Testis (tissue), 3 donors: ENCODE data around the gene ATP11A. TPM values are rescaled to one million over a fixed set of nuclear protein-coding genes. Genes with fewer than 3 reads are reported as not detected.

Experiments used
- DNase-seq: peaks from one replicate; pipeline ENCODE4 v3.0.0-alpha.2; 2019
- H3K27ac ChIP-seq, 2 donors: fragments of 200-600 bp; sonication (generic); one replicate each; pipeline ENCODE4 v1.5.1; 2019
- H3K27me3 ChIP-seq: fragments of 200-600 bp; sonication (generic); one replicate; pipeline ENCODE4 v1.5.1; 2019
- H3K36me3 ChIP-seq: fragments of 200-600 bp; sonication (generic); one replicate; pipeline ENCODE4 v1.5.1; 2017; ENCODE audit warnings: low read depth; ENCODE audit errors: missing control alignments
- H3K4me1 ChIP-seq: fragments of 200-600 bp; sonication (generic); one replicate; pipeline ENCODE4 v1.5.1; 2019
- H3K4me3 ChIP-seq, 2 donors: fragments of 200-600 bp; sonication (generic); one replicate each; pipeline ENCODE4 v1.5.1; 2017 to 2019
- H3K9me3 ChIP-seq: fragments of 200-600 bp; sonication (generic); one replicate; pipeline ENCODE4 v1.5.1; 2017
- CTCF ChIP-seq, 3 experiments: fragments of 450-650 bp in 2 of 3; fragments of 200-600 bp in 1 of 3; sonication (generic) in 1 of 3; IDR thresholded peaks; one replicate each; pipeline ENCODE4 v1.5.1; 2016 to 2019; ENCODE audit warnings: antibody characterized with exemption in 3 of 3, mild to moderate bottlenecking in 2 of 3, moderate library complexity in 1 of 3
- POLR2A ChIP-seq: fragments of 450-650 bp; IDR thresholded peaks from one replicate; pipeline ENCODE4 v1.6.1; 2017; ENCODE audit warnings: antibody characterized with exemption, mild to moderate bottlenecking, moderate library complexity
- WGBS, 2 donors: methylation state at CpG; one replicate each; pipeline ENCODE4 v1.1.5; 2018; 5-methylcytosine and 5-hydroxymethylcytosine counted together
- intact Hi-C: fragments of 100-400 bp; cut with DNase I; formaldehyde crosslinking; loops from one replicate; pipeline ENCODE4 v1.15.1; 2023; ENCODE audit warnings: low total_unique reads
- polyA plus RNA-seq: library from polyadenylated mRNA; stranded (reverse); fragments of 350-450 nt; fragmentation: Illumina TruSeq; extraction: RNeasy Lipid Tissue Mini Kit (QIAGEN cat#74804); gene quantifications from one replicate; pipeline ENCODE4 v1.2.3, GENCODE V29; 2014; ENCODE audit warnings: low read depth, low replicate concordance; ENCODE audit not compliant: insufficient read depth
- total RNA-seq, 2 donors: library from RNA; depleted of rRNA; stranded (reverse); fragments of >200 nt; gene quantifications; one replicate each; pipeline ENCODE4 v1.2.3, GENCODE V29; 2016

Gene ATP11A
- total and polyA plus RNA-seq, 3 donors from 2014 or later: 34.4 to 122 (median 112) TPM

GRCh38 chr13:112645327-112645914, 44.4 kb upstream of the ATP11A start:
- H3K4me1 ChIP-seq: no peaks in the 10 kb centered on the region
- H3K4me3 ChIP-seq: no peak overlapping the region
- TF ChIP-seq CTCF (IDR thresholded peaks at IDR 0.05) (no peak), POLR2A (no peak)
- no peaks in the 10 kb centered on the region for H3K36me3 ChIP-seq
- intact Hi-C loops: loop anchor here (10.0 kb wide), 1 partner anchor 229 kb away; no protein-coding TSS in a partner anchor
- no peaks in the 10 kb centered on the region for H3K9me3 ChIP-seq
- DNase-seq: no peak
- H3K27me3 ChIP-seq: no peaks in the 10 kb centered on the region
- no peak overlapping the region for H3K27ac ChIP-seq
- WGBS, 2 donors: 90% methylated on average over 49 of the region's 49 CpGs

- Histone ChIP-seq H3K36me3 (no peaks in the 10 kb centered on the region), H3K27ac (no peak overlapping the region), H3K4me1 (peaks cover 5% of the 10 kb centered on the region), H3K27me3 (no peaks in the 10 kb centered on the region), H3K9me3 (no peaks in the 10 kb centered on the region), H3K4me3 (no peak overlapping the region)
- no peak for DNase-seq
- TF ChIP-seq CTCF (IDR thresholded peaks at IDR 0.05) (no peak), POLR2A (no peak)
- intact Hi-C loops: loop anchor here (10.0 kb wide), 1 partner anchor 228 kb away; no protein-coding TSS in a partner anchor
- 88 to 92% methylated on average over 14 of the region's 14 CpGs for WGBS, 2 donors
These were observed 42.6 kb upstream of the ATP11A start for GRCh38 chr13:112647256-112647655.

- Histone ChIP-seq H3K27ac (no peak overlapping the region), H3K9me3 (no peaks in the 10 kb centered on the region), H3K36me3 (no peaks in the 10 kb centered on the region), H3K4me3 (no peak overlapping the region), H3K27me3 (no peaks in the 10 kb centered on the region), H3K4me1 (peaks cover 10% of the 10 kb centered on the region)
- TF ChIP-seq CTCF (IDR thresholded peaks at IDR 0.05): no peak
- no peak for TF ChIP-seq POLR2A
- DNase-seq: no peak
- intact Hi-C loops: loop anchor here (10.0 kb wide), 1 partner anchor 227 kb away; no protein-coding TSS in a partner anchor
- WGBS, 2 donors: 91 to 94% methylated on average over 6 to 10 of the region's 10 CpGs
These were observed 41.7 kb upstream of the ATP11A start for GRCh38 chr13:112648101-112648500.

GRCh38 chr13:112648966-112649690, 40.7 kb upstream of the ATP11A start:
- DNase-seq: no peak
- Histone ChIP-seq H3K36me3 (no peaks in the 10 kb centered on the region), H3K4me1 (peaks cover 10% of the 10 kb centered on the region), H3K9me3 (no peaks in the 10 kb centered on the region), H3K27ac (no peak overlapping the region), H3K27me3 (no peaks in the 10 kb centered on the region), H3K4me3 (no peak overlapping the region)
- WGBS, 2 donors: 83 to 90% methylated on average over 10 to 31 of the region's 31 CpGs
- intact Hi-C loops: loop anchor here (10.0 kb wide), 1 partner anchor 226 kb away; no protein-coding TSS in a partner anchor
- TF ChIP-seq POLR2A (no peak), CTCF (IDR thresholded peaks at IDR 0.05) (no peak)
